GOT3 (cell line): ENCODE results near the gene NAV2.
"Not testable (repeated sequence)": the region's sequence is repeated elsewhere in the genome, so short reads cannot be mapped to it uniquely, and the experiment has no call there.

Experiments
- DNase-seq: peaks from one replicate; lab custom pipeline; 2025; ENCODE audit warnings: mixed read lengths; lab: John Stamatoyannopoulos, UW

The NAV2 gene

GRCh38 chr11:20120134-20120925 lies 407.7 kb downstream of the NAV2 start:
- no peak for DNase-seq

- no peak for DNase-seq
These were observed 409.5 kb downstream of the NAV2 start for GRCh38 chr11:20122131-20122530.

- DNase-seq, result no peak
These were observed 413.3 kb downstream of the NAV2 start for GRCh38 chr11:20125927-20126326.

- DNase-seq, result no peak
These were observed 414.1 kb downstream of the NAV2 start for GRCh38 chr11:20126724-20127123.

GRCh38 chr11:20127671-20128527 lies 415.3 kb downstream of the NAV2 start:
- DNase-seq, result no peak

- not testable (repeated sequence) for DNase-seq
These were observed 415.8 kb downstream of the NAV2 start for GRCh38 chr11:20128528-20128825.

- no peak for DNase-seq
These were observed 417.0 kb downstream of the NAV2 start for GRCh38 chr11:20129665-20130064.

GRCh38 chr11:20131788-20132666 lies 419.4 kb downstream of the NAV2 start:
- DNase-seq, result no peak

- no peak for DNase-seq
These were observed 420.0 kb downstream of the NAV2 start for GRCh38 chr11:20132667-20133039.

- no peak for DNase-seq
These were observed 422.5 kb downstream of the NAV2 start for GRCh38 chr11:20134991-20135736.

GRCh38 chr11:20137637-20138036 lies 425.0 kb downstream of the NAV2 start:
- no peak for DNase-seq

- DNase-seq, result no peak
These were observed 426.1 kb downstream of the NAV2 start for GRCh38 chr11:20138707-20139106.

- DNase-seq, result no peak
These were observed 441.7 kb downstream of the NAV2 start for GRCh38 chr11:20154381-20154780.

- DNase-seq, result no peak
These were observed 443.1 kb downstream of the NAV2 start for GRCh38 chr11:20155683-20156279.

GRCh38 chr11:20156280-20156875 lies 443.7 kb downstream of the NAV2 start:
- no peak for DNase-seq

GRCh38 chr11:20156876-20157613 lies 444.4 kb downstream of the NAV2 start:
- DNase-seq, result no peak

- DNase-seq, result no peak
These were observed 445.1 kb downstream of the NAV2 start for GRCh38 chr11:20157728-20158127.

GRCh38 chr11:20158597-20159257 lies 446.1 kb downstream of the NAV2 start:
- peak; percentile 3 for DNase-seq
